Ureter (tissue), 1 donor: Measurements from ENCODE around the gene BCAR3. TPM values are rescaled to one million over a fixed set of nuclear protein-coding genes. Genes with fewer than 3 reads are reported as not detected.
"Not testable (repeated sequence)": the region's sequence is repeated elsewhere in the genome, so short reads cannot be mapped to it uniquely, and the experiment has no call there.

Source experiments
- DNase-seq: peaks from one replicate; pipeline ENCODE4 v3.0.0-alpha.2; 2020; ENCODE audit warnings: low spot score
- total RNA-seq: library from RNA; stranded (reverse); gene quantifications from one replicate; pipeline ENCODE4 v1.2.4, GENCODE V29; 2023
- donor health status: DM: yes; HTN: yes; CAD: no.

Gene BCAR3
- total RNA-seq, 1 donor from 2014 or later: 26.7 TPM

- DNase-seq: no peak
These were observed 12.3 kb downstream of the BCAR3 start for GRCh38 chr1:93669369-93669768.

DNA sequence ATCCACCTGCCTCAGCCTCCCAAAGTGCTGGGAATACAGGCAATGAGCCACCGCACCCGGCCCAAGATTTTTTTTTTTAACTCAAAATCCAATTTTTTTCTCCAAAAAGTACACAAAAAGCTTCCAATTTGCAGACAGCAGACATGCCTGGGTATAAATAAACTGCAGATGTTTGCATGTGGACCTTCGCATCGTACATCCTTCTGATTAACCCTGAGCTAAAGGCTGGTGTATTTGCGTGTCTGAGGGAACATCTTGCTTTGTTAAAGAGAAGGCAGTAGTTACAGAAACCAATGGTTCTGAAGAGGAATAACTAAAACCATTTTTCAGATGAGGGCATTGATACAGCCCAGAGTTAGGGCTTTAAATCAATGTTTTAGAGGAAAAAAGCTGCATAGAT, 12.7 kb downstream of the BCAR3 start:
- DNase-seq: no peak

DNA sequence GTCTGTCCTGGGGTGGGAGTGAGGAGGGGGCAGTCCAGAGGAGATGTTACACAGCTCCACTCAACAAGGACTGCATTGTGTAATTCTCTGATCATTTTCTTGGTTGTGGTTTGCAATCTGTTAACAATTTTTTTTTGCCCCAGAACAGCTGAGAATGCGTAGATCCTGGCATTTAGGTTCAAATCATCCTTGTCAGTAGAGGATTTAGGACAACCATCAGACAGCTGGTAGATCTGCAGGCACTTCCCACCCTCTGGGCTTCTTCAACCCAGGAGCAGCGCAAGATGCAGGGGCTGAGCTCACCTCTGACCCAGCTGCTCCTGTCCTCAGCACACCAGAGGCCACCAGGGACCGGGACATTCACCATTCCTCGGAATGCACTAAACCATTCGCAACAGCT, 13.5 kb downstream of the BCAR3 start:
- no peak for DNase-seq

GRCh38 chr1:93667642-93668041, 14.0 kb downstream of the BCAR3 start:
- DNase-seq: no peak

DNA sequence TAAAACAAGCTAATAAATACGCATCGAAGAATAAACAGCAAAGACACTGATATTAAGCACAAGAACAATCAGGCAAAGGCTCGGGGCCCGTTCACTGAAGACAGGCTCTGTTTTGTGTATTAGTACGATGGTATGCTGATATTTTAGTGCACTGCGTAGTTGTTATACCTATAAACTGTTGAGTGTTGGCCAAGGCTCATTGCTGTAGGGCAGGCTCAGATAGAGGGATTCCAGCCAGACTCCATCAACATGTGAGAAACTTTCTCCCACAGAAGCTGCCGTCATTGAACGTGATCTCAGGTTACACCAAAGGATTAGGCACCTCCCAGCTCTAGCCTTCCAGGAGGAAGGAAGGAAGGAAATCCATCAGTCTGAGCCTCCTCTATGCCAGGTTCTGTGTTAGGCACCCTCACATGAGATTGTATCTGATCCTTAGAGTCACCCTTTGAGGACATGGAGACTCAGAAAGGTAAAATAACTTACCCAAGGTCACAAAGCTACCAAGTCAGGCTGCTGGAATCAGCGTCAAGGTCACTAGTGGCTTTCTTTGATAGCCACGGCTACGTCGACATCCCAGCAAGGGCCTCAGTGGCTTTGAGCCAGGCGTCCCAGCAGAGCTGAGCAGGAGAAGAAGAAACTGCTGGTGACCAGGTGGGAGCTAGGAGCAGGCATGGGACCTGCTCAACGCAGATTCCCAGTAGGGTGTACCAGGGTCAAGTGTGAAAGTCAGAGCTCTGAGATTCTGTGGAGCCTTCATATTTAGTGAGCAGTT, 14.8 kb downstream of the BCAR3 start:
- no peak for DNase-seq

- DNase-seq: no peak
These were observed 16.6 kb downstream of the BCAR3 start for GRCh38 chr1:93665015-93665414.

GRCh38 chr1:93663208-93663614, 18.4 kb downstream of the BCAR3 start:
- no peak for DNase-seq

DNA sequence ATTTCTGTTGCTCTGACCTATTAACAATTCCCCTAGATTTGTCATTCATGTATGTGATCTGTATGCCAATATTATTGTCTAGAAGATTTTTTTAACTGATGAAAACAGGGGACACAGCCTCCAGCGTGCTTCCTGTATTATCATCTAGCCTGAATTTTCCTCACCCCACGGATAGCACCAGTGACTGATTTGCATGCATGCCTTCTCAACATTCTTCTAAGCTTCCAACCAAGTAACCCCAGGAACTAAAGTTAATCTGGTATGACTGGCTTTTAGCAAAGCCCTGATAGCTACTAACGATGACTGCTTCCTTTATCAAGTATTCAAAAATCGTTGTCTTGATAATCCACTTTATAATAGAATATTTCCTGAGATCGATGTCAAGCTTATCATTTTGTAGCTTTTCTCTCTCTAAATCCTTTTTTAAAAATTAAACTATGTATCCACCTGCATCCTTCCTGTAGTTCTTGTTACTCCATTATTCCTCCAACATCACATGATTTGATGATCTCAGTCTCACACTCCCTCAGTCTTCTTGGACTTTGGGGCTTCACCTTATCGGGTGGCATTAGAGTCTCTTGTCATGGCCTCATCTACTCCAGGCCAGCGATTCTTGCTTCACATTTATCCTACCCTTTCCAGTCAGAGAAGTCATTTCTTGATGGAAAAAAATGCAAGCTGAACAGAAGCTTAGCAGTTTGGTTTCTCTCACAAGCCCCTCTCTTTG, 19.0 kb downstream of the BCAR3 start:
- no peak for DNase-seq

GRCh38 chr1:93661829-93662474, 19.7 kb downstream of the BCAR3 start:
- no peak for DNase-seq

DNA sequence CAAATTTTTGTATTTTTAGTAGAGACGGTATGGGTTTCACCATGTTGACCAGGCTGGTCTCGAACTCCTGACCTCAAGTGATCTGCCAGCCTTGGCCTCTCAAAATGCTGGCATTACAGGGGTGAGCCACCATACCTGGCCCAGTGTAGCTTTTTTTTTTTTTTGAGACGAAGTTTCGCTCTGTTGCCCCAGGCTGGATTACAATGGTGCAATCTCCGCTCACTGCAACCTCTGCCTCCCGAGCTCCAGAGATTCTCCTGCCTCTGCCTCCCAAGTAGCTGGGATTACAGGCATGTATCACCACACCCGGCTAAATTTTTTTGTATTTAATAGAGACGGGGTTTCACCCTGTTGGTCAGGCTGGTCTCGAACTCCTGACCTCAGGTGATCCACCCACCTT, 20.3 kb downstream of the BCAR3 start:
- not testable (repeated sequence) for DNase-seq

DNA sequence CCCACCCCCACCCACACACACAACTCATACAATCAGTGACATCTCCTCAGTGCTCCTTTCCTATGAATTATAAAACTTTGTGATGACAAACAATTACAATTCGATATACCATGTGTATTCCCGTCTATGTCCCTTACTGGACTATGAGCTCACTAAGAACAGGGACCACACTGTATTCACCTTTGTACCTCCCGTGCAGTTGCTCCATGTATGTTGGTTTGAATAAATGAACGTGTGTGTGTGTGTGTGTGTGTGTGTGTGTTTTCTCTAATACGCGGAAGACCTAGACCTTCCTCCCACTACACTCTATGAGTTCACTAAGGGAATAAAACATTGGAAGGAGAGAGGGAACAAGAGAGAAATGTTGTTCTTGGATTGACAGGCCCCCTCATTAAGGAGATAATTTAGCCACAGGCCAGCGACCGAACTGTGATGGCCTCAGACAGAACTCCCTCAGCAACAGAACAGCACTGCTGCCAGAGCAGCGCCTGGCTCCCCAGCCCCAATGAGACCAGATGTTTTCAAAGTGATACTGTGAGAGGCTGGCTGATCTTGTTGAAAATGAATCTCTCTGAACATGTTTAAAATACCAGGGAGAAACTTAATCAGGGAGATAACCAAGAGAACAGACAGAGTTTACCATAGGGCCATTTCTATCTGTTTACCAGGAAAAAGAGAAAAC, 21.7 kb downstream of the BCAR3 start:
- DNase-seq: no peak

GRCh38 chr1:93658188-93658587, 23.4 kb downstream of the BCAR3 start:
- no peak for DNase-seq

- no peak for DNase-seq
These were observed 25.1 kb downstream of the BCAR3 start for GRCh38 chr1:93656491-93656890.

DNA sequence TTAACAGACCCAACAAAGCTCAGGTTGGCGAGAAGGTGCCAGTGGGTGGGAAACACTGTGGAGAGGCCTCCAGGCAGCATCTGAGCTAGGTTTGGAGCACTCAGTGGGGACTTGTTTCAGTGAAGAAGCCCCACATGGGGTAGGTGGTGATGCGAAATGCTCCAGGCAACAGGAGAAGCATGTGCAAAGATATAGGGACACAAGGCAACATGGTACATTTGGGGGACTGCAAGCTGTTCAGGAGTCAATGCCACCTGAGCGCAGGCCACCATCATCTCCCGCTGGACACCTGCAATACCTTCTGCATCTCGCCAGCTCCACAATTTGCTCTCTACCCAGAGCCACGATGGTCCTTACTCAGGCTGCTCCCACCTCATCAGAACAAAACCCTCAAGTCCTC, 28.0 kb downstream of the BCAR3 start:
- DNase-seq: no peak

DNA sequence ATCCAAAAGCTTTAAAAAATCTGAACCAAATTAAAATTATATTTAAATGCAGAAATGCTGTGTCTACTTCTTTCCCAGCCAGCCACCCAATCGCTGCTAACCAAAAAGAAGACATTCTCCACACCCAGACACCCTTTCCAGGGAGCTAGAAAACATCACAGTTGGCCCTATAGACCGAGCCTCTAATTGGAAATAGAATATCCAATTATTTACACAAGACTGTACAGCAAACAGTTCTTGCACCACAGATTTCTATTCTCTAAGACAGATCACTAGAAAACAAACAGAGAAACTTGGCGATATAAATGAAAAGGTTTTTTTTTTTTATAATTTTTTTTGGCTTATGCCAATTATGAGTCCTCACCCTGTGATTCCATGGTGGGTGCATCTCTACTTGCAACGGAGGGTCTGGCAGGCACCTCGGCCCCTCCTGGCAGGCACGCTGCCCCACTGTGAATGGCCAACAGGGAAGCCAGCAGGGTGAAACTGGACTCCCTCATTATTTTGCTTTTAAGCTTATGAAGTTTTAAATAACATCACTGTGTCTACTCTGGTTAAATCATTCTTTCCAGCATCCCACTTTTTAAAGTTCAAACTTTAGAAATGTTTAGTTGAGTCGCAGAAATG, 29.2 kb downstream of the BCAR3 start:
- DNase-seq: no peak

DNA sequence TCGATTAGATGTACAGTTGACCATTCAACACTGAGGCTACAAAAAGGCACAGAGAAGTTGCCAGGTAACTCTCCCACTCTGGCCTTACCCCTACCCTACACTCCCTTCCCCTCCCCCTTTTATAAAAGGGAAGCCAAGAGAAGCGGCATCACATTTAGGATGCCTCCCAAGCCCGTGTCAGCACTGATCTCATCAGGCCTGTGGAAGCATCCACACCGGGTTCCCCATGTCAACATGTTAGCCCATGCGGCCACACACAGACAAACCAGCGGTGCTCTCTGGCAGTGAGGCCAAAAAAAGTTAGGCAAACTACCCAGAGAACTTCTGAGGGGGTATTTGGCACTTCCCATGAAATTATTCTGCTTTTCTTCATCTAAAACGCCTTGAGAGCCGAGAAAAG, 29.9 kb downstream of the BCAR3 start:
- DNase-seq: no peak

- not testable (repeated sequence) for DNase-seq
These were observed 31.5 kb downstream of the BCAR3 start for GRCh38 chr1:93650159-93650558.

DNA sequence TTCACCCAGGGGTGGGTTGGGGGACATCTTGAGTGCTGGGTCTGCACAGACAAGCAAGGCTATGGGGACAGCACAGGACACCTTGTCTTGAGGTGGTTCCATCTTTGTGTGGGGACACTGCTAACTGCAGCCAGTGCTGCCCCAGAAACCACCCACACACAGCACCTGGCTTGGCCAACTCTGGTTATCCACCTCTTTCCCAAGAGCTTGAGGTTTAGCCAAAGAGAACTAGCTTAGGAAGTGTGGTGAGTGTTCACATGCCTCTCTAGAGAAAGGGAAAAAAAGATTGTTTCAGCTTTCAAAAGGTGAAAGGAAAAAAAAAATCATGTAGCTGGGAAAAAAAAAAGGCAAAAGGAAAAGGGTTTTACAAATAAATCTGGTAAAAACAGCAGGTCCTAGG, 32.4 kb downstream of the BCAR3 start:
- no peak for DNase-seq

- DNase-seq: no peak
These were observed 33.0 kb downstream of the BCAR3 start for GRCh38 chr1:93648656-93649055.

- DNase-seq: no peak
These were observed 40.1 kb downstream of the BCAR3 start for GRCh38 chr1:93641527-93641926.

GRCh38 chr1:93640656-93641440, 40.8 kb downstream of the BCAR3 start:
- no peak for DNase-seq
